GM12891 (cell line): ENCODE data around the gene PDHA2.

Experiments used
- PAX5 ChIP-seq: IDR thresholded peaks from 2 replicates; pipeline ENCODE4 v1.6.1; 2011; ENCODE audit warnings: low read length, moderate library complexity, mild to moderate bottlenecking; ENCODE audit not compliant: insufficient read depth, severe bottlenecking
- POLR2A ChIP-seq: IDR thresholded peaks from 2 replicates; pipeline ENCODE4 v1.6.1; 2011; ENCODE audit warnings: low read depth, low read length, control low read depth
- POLR2AphosphoS5 ChIP-seq: IDR thresholded peaks from 2 replicates; pipeline ENCODE4 v1.6.1; 2011; ENCODE audit warnings: low read depth, low read length, control low read depth
- POU2F2 ChIP-seq: IDR thresholded peaks from 2 replicates; pipeline ENCODE4 v1.6.1; 2011; ENCODE audit warnings: low read depth, mild to moderate bottlenecking, control low read depth, low read length, moderate library complexity
- SPI1 ChIP-seq: IDR thresholded peaks from 2 replicates; pipeline ENCODE4 v1.6.1; 2011; ENCODE audit warnings: low read depth, low read length, control low read depth
- TAF1 ChIP-seq: IDR thresholded peaks from 2 replicates; pipeline ENCODE4 v1.6.1; 2011; ENCODE audit warnings: low read depth, low read length, control low read depth

DNA sequence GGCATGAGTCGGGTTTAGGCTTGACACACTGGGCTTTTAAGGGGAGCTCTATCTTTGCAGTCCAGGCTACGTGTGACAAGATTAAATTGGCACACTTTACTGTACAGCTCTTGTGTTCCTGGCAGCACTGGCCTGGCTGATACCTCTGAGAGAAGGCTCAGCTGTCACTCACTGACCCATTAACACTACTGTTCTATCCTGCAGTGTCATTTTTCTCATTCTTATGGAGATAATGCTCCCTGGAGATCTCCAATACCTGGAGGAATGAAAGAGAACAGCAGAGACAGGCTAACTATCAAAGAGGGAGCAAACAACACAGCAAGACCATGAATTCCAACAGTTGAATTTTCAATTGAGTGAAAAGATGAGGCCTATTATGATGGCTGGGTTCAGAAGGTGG, 1.7 kb upstream of the PDHA2 start:
- TF ChIP-seq POLR2A (no peak), POLR2AphosphoS5 (no peak), TAF1 (no peak), SPI1 (no peak), POU2F2 (no peak), PAX5 (no peak)
